ENCODE data around the gene GPR4.

Gene GPR4

DNA sequence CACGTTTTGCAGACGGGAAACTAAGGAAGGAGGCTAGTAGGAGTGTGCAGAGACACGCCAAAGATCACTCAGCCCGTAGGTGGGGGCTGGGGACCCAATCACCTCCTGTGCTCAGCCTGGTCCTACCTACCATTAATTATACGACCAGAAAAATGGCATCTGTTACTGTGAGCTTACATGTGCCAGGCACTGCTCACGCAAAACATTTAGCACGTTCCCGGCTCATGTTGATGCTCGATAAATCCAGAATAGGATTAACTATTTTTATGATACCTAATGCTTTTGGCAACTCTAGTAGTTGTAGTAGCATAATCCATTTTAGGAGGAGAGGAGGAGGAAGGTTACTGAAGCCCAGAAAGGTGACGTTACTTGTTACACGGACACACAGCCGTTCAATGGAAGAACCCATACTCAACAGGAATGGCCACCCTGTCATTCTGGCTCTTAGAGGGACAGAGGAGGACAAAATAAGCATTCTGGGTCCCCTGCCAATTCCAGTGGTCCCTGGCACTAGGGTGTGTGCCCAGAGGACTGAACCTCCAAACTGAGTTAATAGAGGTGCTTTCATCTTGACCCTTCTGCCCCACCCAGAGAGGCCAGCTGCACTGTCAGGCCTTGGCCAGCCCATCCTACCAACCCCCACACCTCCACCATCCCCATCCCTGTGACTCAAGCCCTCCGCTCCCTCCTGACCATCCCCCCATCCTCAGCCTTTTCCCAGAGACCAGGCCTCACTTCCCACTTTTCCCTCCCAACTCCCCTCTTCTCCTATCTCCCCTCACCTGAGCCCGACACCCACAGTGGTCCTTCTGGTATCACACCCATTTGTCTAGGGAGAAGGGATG lies 42.1 kb upstream of the GPR4 start:
- POLR2A ChIA-PET, result interaction anchor here (1.0 to 3.5 kb wide), 2 partner anchors 48 to 53 kb away, joined by 3 to 18 read pairs; partner anchors contain the start of genes QPCTL and SNRPD2
- no peak for TF ChIP-seq CTBP1 (IDR thresholded peaks at IDR 0.05; ENCODE audit: borderline replicate concordance)
- TF ChIP-seq SP1 (IDR thresholded peaks at IDR 0.05), result no peak
- TF ChIP-seq FOXA1 (IDR thresholded peaks at IDR 0.05), result no peak
- TF ChIP-seq HDGF (IDR thresholded peaks at IDR 0.05; ENCODE audit: borderline replicate concordance), result no peak
- no peak for TF ChIP-seq SUZ12 (IDR thresholded peaks at IDR 0.05)
- no peak for TF ChIP-seq TARDBP (IDR thresholded peaks at IDR 0.05)
- no peak for TF ChIP-seq L3MBTL2 (conservative IDR thresholded peaks at IDR 0.05)
- CTCF ChIA-PET, result interaction anchor here (1.2 to 1.4 kb wide), 2 partner anchors 10 to 118 kb away, joined by 3 to 4 read pairs; no protein-coding TSS in a partner anchor
- DNase-seq (ENCODE audit: extremely low spot score), result no peak

DNA sequence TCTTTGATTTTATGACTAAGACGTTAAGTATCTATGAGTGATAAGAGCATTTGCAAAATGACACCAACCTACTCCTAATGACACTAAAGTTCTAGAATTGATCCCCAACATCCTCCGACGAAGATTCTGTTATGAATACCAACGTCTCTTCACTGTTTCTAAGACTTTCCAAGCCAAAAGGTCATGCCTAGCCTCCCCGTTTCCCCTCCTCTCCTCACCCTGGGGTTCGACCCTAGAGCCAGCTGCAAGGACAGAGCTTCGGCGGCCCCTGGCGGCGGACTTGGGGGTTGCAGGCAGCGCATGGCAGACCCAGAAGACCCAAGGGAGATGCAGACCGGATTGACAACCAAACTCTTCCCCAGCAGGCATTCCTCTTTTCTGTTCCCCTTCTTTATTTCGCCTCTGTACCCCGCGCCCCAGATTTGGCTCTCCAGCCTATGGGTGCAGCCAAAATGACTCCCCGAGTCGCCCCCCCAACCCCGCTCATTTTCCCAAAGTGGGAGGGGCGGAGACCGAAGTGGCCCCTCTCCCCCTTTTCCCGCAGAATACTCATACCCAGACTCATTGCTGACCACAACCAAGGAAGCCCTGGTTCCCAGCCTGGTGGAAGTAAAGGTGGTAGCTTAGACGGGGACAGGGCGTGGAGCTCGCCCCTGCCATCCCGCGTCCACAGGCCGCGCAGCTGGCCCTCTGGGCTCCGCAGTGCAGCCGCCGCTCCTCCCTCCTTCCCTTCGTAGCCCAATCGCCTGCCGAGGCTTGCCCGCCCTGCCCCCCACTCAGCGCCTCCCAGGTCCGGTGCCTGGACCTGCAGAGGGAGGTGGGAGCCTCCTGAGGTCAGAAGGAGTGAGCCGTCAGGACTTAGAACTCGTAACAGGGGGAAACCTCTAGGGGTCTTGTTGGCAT lies 41.3 kb upstream of the GPR4 start:
- peak; percentile 76 for DNase-seq (ENCODE audit: extremely low spot score)

DNA sequence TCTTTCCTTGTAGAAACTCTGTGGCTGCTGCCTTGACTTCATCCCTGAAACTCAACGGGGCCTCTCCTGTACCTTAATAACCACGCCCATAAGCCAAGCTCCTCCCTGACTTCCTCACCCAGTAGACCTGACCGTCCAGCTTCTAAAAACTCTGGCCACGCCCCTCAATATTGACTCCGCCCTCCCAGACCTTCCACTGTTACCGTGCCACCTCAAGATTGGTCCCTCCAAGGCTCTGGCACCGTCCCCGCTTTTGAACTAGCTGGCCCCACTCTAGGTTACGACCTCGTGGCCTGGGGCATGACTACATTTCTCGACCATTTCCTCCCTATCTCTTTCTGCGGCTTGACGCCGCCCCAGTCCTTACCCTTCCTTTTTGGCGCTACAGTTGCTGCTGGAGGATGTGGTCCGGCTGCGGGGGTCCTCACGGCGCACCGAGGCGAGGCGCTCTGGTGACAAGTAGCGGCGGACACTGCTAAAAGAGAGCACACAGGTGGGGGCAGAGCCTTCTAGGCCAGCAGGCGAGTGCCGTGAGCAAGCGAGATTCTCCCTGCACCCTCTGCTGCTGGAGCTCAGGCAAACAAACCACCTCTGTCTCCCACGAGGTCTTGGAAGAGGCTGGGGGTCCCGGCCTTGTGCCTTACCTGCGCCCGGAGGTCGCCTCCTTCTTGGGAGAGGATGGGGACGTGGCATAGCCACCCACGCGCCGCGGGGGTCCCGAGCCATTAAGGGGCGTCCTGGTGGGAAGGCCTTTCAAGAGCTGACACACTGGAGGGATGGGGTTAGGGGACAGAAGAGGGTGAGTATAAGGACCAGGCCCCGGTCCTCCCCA lies 39.5 kb upstream of the GPR4 start:
- CTCF ChIA-PET, result interaction anchor here (0.5 to 2.8 kb wide), 22 partner anchors 8 to 163 kb away, joined by 3 to 15 read pairs (median 4); no protein-coding TSS in a partner anchor
- POLR2A ChIA-PET, result interaction anchor here (0.5 to 3.5 kb wide), 18 partner anchors 11 to 239 kb away, joined by 3 to 28 read pairs (median 4); partner anchors contain the start of genes OPA3, QPCTL and SNRPD2
- TF ChIP-seq CTBP1 (IDR thresholded peaks at IDR 0.05; ENCODE audit: borderline replicate concordance) (no peak), ELF4 (IDR thresholded peaks at IDR 0.05) (no peak), SUZ12 (IDR thresholded peaks at IDR 0.05) (no peak), BHLHE40 (IDR thresholded peaks at IDR 0.05; ENCODE audit: borderline replicate concordance) (no peak), FOXM1 (IDR thresholded peaks at IDR 0.05; ENCODE audit: borderline replicate concordance) (no peak), FOXK2 (IDR thresholded peaks at IDR 0.05) (no peak), L3MBTL2 (conservative IDR thresholded peaks at IDR 0.05) (peak; percentile 75), LEF1 (IDR thresholded peaks at IDR 0.05; ENCODE audit: borderline replicate concordance) (no peak), FOXA1 (IDR thresholded peaks at IDR 0.05) (no peak), HDGF (IDR thresholded peaks at IDR 0.05; ENCODE audit: borderline replicate concordance) (0 out of 2 replicates have a peak, but pooled peaks have one; percentile 51), TARDBP (IDR thresholded peaks at IDR 0.05) (no peak), NFRKB (IDR thresholded peaks at IDR 0.05) (no peak), ZNF384 (IDR thresholded peaks at IDR 0.05) (no peak), ARNT (IDR thresholded peaks at IDR 0.05) (no peak), SP1 (IDR thresholded peaks at IDR 0.05) (no peak)
- TF ChIP-seq, protein P1, sequence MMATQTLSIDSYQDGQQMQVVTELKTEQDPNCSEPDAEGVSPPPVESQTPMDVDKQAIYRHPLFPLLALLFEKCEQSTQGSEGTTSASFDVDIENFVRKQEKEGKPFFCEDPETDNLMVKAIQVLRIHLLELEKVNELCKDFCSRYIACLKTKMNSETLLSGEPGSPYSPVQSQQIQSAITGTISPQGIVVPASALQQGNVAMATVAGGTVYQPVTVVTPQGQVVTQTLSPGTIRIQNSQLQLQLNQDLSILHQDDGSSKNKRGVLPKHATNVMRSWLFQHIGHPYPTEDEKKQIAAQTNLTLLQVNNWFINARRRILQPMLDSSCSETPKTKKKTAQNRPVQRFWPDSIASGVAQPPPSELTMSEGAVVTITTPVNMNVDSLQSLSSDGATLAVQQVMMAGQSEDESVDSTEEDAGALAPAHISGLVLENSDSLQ (IDR thresholded peaks at IDR 0.05), result peak; percentile 32; the same call in 1 of the 2 replicates
- peak; percentile 88 for DNase-seq (ENCODE audit: extremely low spot score)

More for the DNA sequence above, 41.3 kb upstream of the GPR4 start:
- ChIA-PET POLR2A (interaction anchor here (1.0 to 3.5 kb wide), 3 partner anchors 49 to 58 kb away, joined by 3 to 28 read pairs (median 18); partner anchors contain the start of genes OPA3, QPCTL and SNRPD2), CTCF (interaction anchor here (0.6 to 2.4 kb wide), 13 partner anchors 10 to 128 kb away, joined by 3 to 8 read pairs (median 3); no protein-coding TSS in a partner anchor)
- TF ChIP-seq, protein P1 (IDR thresholded peaks at IDR 0.05), result peak; percentile 4; the same call in 1 of the 2 replicates
- no peak for TF ChIP-seq CTBP1 (IDR thresholded peaks at IDR 0.05; ENCODE audit: borderline replicate concordance)
- TF ChIP-seq BHLHE40 (IDR thresholded peaks at IDR 0.05; ENCODE audit: borderline replicate concordance), result no peak

DNA sequence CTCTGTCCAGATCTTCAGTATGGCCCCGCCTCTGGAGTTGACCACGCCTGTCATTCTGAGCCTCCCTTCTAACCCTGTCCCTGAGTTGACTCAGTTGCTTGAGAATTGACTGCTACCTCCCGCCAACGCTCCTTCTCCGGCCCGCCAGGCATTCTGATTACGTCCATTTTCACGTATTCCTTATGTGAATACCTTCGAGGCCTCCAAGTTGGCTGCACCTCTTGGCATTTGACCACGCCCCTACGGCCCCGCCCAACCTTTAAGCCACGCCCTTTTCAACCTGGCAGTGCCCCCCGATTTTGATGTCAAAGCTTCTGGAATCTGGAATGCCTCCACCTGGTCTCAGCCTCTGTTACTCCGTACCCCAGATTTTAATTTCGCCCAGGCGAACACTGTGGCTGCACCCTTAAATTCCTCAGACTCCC lies 38.8 kb upstream of the GPR4 start:
- DNase-seq (ENCODE audit: extremely low spot score), result peak; percentile 56
- TF ChIP-seq FOXK2 (IDR thresholded peaks at IDR 0.05), result no peak
- TF ChIP-seq, protein P1 (IDR thresholded peaks at IDR 0.05), result peak; percentile 77
- CTCF ChIA-PET, result interaction anchor here (0.5 to 2.8 kb wide), 9 partner anchors 10 to 125 kb away, joined by 3 to 15 read pairs (median 6); no protein-coding TSS in a partner anchor
- POLR2A ChIA-PET, result interaction anchor here (0.6 to 3.5 kb wide), 13 partner anchors 13 to 235 kb away, joined by 3 to 28 read pairs (median 4); partner anchors contain the start of genes OPA3, QPCTL and SNRPD2
